Duodenal mucosa (tissue), 2 donors: ENCODE measurements around the gene MMP26.

Experiments
- H3K27ac ChIP-seq: one replicate; pipeline ENCODE4 v1.7.0; 2013; ENCODE audit warnings: low read depth, low read length
- H3K27me3 ChIP-seq, 2 donors: one replicate each; pipeline ENCODE4 v1.7.0; 2013; ENCODE audit warnings: low read length in 2 of 2, control low read depth in 1 of 2; ENCODE audit not compliant: insufficient read depth in 2 of 2, control insufficient read depth in 1 of 2
- H3K36me3 ChIP-seq, 2 donors: one replicate each; pipeline ENCODE4 v1.7.0; 2013; ENCODE audit warnings: low read length in 2 of 2, control low read depth in 1 of 2; ENCODE audit not compliant: insufficient read depth in 2 of 2, control insufficient read depth in 1 of 2
- H3K4me1 ChIP-seq, 2 donors: one replicate each; pipeline ENCODE4 v1.7.0; 2013; ENCODE audit warnings: low read length in 2 of 2, control low read depth in 1 of 2; ENCODE audit not compliant: insufficient read depth in 2 of 2, control insufficient read depth in 1 of 2
- H3K4me3 ChIP-seq, 2 donors: one replicate each; pipeline ENCODE4 v1.7.0; 2013; ENCODE audit warnings: low read length in 2 of 2, low read depth in 1 of 2
- H3K9ac ChIP-seq, 2 donors: one replicate each; pipeline ENCODE4 v1.7.0; 2013; ENCODE audit warnings: low read length in 2 of 2, low read depth in 1 of 2
- H3K9me3 ChIP-seq, 2 donors: one replicate each; pipeline ENCODE4 v1.7.0; 2013; ENCODE audit warnings: low read length in 2 of 2, control low read depth in 1 of 2; ENCODE audit not compliant: control insufficient read depth in 1 of 2

The MMP26 gene

GRCh38 chr11:4680341-4680740 is 24.2 kb upstream of the MMP26 start:
- Histone ChIP-seq H3K4me1 (no peaks in the 10 kb centered on the region), H3K36me3 (no peaks in the 10 kb centered on the region), H3K9ac (no peak overlapping the region), H3K27ac (no peak overlapping the region), H3K4me3 (no peak overlapping the region), H3K27me3 (no peaks in the 10 kb centered on the region), H3K9me3 (no peaks in the 10 kb centered on the region)

GRCh38 chr11:4682623-4683419 is 21.8 kb upstream of the MMP26 start:
- no peaks in the 10 kb centered on the region for H3K4me1 ChIP-seq
- H3K9ac ChIP-seq: no peak overlapping the region
- H3K27ac ChIP-seq: no peak overlapping the region
- H3K36me3 ChIP-seq: no peaks in the 10 kb centered on the region
- no peaks in the 10 kb centered on the region for H3K27me3 ChIP-seq
- H3K4me3 ChIP-seq: no peak overlapping the region
- no peaks in the 10 kb centered on the region for H3K9me3 ChIP-seq

GRCh38 chr11:4684631-4685285 is 19.8 kb upstream of the MMP26 start:
- H3K36me3 ChIP-seq: no peaks in the 10 kb centered on the region
- H3K4me3 ChIP-seq: no peak overlapping the region
- no peaks in the 10 kb centered on the region for H3K4me1 ChIP-seq
- no peaks in the 10 kb centered on the region for H3K27me3 ChIP-seq
- no peak overlapping the region for H3K27ac ChIP-seq
- no peaks in the 10 kb centered on the region for H3K9me3 ChIP-seq
- no peak overlapping the region for H3K9ac ChIP-seq

- H3K36me3 ChIP-seq: no peaks in the 10 kb centered on the region
- H3K27ac ChIP-seq: no peak overlapping the region
- H3K27me3 ChIP-seq: no peaks in the 10 kb centered on the region
- no peak overlapping the region for H3K9ac ChIP-seq
- H3K4me3 ChIP-seq: no peak overlapping the region
- H3K9me3 ChIP-seq: no peaks in the 10 kb centered on the region
- H3K4me1 ChIP-seq: no peaks in the 10 kb centered on the region
These were observed 9.1 kb upstream of the MMP26 start for GRCh38 chr11:4695442-4695841.

- no peaks in the 10 kb centered on the region for H3K36me3 ChIP-seq
- no peaks in the 10 kb centered on the region for H3K27me3 ChIP-seq
- H3K9me3 ChIP-seq: no peaks in the 10 kb centered on the region
- no peak within 1 kb of the TSS for H3K9ac ChIP-seq
- no peak within 1 kb of the TSS for H3K4me3 ChIP-seq
- H3K27ac ChIP-seq: no peak within 1 kb of the TSS
- no peaks in the 10 kb centered on the region for H3K4me1 ChIP-seq
These were observed 7.0 kb upstream of the MMP26 start, which contains the start of gene OR51E2 for GRCh38 chr11:4697585-4697984. TSS of gene OR51E2 (minus strand) at chr11:4697853. CDS start at chr11:4682711, 15,142 bp downstream.

- no peak overlapping the region for H3K4me3 ChIP-seq
- H3K9ac ChIP-seq: no peak overlapping the region
- H3K4me1 ChIP-seq: no peaks in the 10 kb centered on the region
- H3K27me3 ChIP-seq: no peaks in the 10 kb centered on the region
- H3K27ac ChIP-seq: no peak overlapping the region
- H3K36me3 ChIP-seq: no peaks in the 10 kb centered on the region
- H3K9me3 ChIP-seq: no peaks in the 10 kb centered on the region
These were observed 4.7 kb upstream of the MMP26 start for GRCh38 chr11:4699697-4700435.

GRCh38 chr11:4700436-4700820 is 4.2 kb upstream of the MMP26 start:
- no peaks in the 10 kb centered on the region for H3K9me3 ChIP-seq
- H3K4me3 ChIP-seq: no peak overlapping the region
- no peaks in the 10 kb centered on the region for H3K4me1 ChIP-seq
- no peak overlapping the region for H3K27ac ChIP-seq
- no peaks in the 10 kb centered on the region for H3K36me3 ChIP-seq
- H3K9ac ChIP-seq: no peak overlapping the region
- no peaks in the 10 kb centered on the region for H3K27me3 ChIP-seq

GRCh38 chr11:4704790-4705334 is 278 bp downstream of the MMP26 start:
- H3K9me3 ChIP-seq: no peaks in the 10 kb centered on the region
- H3K27ac ChIP-seq: no peak overlapping the region
- no peaks in the 10 kb centered on the region for H3K27me3 ChIP-seq
- no peaks in the 10 kb centered on the region for H3K36me3 ChIP-seq
- H3K9ac ChIP-seq: no peak overlapping the region
- H3K4me1 ChIP-seq: no peaks in the 10 kb centered on the region
- no peak overlapping the region for H3K4me3 ChIP-seq

- H3K27me3 ChIP-seq: no peaks in the 10 kb centered on the region
- H3K27ac ChIP-seq: no peak overlapping the region
- H3K36me3 ChIP-seq: no peaks in the 10 kb centered on the region
- no peaks in the 10 kb centered on the region for H3K9me3 ChIP-seq
- H3K4me3 ChIP-seq: no peak overlapping the region
- H3K4me1 ChIP-seq: no peaks in the 10 kb centered on the region
- H3K9ac ChIP-seq: no peak overlapping the region
These were observed 8.7 kb downstream of the MMP26 start for GRCh38 chr11:4713241-4713640.

- Histone ChIP-seq H3K4me3 (no peak overlapping the region), H3K9ac (no peak overlapping the region), H3K27ac (no peak overlapping the region), H3K9me3 (no peaks in the 10 kb centered on the region), H3K27me3 (no peaks in the 10 kb centered on the region), H3K4me1 (no peaks in the 10 kb centered on the region), H3K36me3 (no peaks in the 10 kb centered on the region)
These were observed 9.7 kb downstream of the MMP26 start for GRCh38 chr11:4714300-4714699.
